Frontal cortex (tissue), 4 donors: ENCODE measurements around the gene ZFP91. TPM values are rescaled to one million over a fixed set of nuclear protein-coding genes. Genes with fewer than 3 reads are reported as not detected.
"Not testable (repeated sequence)": the region's sequence is repeated elsewhere in the genome, so short reads cannot be mapped to it uniquely, and the experiment has no call there.

Source experiments
- DNase-seq, 2 donors: peaks; one replicate each; pipeline ENCODE4 v3.0.0; 2012; ENCODE audit warnings: low spot score in 2 of 2
- FAIRE-seq: peaks from 2 replicates; lab custom pipeline; 2012; peaks lifted over from hg19 to GRCh38; lab: Jason Lieb, UNC
- total RNA-seq: library from RNA; depleted of rRNA; stranded (reverse); fragments of >200 nt; gene quantifications from one replicate; pipeline ENCODE4 v1.2.3, GENCODE V29; 2014
- donor health status: control.
- donor health status: control.
- donor health status: control.

The ZFP91 gene
- 47.3 TPM for total RNA-seq

- FAIRE-seq (no peak), DNase-seq (peak; percentile 76 to 83)
These were observed at the start of gene ZFP91 for GRCh38 chr11:58578635-58579191. Gene ZFP91 (plus strand): TSS chr11:58579063. CDS start chr11:58579282, 219 bp downstream.

DNA sequence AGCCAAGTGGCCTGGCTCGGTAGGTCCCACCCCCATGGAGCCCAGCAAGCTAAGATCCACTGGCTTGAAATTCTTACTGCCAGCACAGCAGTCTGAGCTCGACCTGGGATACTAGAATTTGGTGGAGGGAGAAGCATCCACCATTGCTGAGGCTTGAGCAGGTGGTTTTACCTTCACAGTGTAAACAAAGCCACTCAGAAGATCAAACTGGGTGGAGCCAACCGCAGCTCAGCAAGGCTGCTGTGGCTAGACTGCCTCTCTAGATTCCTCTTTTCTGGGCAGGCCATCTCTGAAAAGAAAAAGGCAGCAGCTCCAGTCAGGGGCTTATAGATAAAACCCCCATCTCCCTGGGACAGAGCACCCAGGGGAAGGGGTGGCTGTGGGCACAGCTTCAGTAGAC is 48.6 kb upstream of the ZFP91 start:
- DNase-seq (no peak), FAIRE-seq (no peak)

GRCh38 chr11:58531865-58532341 is 47.0 kb upstream of the ZFP91 start:
- no peak for FAIRE-seq
- DNase-seq: no peak

GRCh38 chr11:58546841-58547240 is 32.0 kb upstream of the ZFP91 start:
- DNase-seq (no peak), FAIRE-seq (no peak)

DNA sequence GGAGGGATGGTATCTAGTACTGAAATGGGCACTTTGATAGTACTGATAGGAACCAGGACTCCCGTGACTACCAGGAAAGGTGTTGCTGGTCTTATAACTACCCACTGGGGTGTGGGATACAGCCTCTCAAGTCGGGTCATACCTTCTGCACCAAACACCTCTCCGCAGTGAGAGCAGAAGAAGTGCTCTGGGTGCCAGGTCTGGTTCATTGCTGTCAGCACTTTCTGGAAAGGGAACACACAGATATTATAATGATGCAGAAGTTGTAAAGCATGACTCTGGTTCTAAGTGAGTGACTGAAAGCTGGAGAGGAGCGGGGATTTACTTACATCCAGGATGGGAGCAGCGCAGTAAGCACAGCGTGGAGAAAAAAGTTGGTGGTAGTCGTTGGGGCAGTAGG is 29.2 kb upstream of the ZFP91 start:
- no peak for DNase-seq
- no peak for FAIRE-seq

GRCh38 chr11:58560842-58561241 is 18.0 kb upstream of the ZFP91 start:
- FAIRE-seq (no peak), DNase-seq (no peak)

DNA sequence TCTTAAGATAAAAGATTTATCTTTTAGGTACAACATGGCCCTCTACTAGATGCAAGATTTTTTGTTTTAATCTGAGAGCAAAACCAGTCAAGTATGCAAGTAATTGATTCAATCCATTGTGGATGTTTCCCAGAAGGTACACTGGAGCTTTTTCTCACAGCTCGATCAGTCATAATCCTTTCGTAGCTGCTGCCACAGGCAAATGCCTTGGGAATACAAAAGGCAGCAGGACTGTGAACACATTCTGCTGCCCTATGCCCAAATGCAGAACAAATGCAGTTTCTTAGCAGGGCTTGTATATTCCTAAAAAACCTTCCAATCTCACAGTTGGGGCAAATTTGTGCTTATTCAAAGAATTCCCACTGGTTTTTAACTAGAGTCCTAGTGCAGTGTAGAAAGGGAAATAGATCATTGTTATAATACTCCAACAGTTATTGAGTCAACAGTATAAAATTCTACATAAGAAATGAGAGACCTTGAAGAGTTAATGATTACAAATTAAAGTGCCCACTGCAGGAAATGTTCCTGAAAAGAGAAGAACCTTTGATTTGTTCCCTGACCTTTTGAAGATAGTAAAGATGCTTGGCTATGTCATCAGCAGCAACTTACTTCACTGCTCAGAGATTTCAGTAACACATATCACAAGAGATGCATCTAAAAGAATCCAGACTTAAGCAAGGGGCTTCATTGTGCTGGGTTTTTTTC is 17.3 kb upstream of the ZFP91 start:
- DNase-seq (no peak), FAIRE-seq (no peak)

DNA sequence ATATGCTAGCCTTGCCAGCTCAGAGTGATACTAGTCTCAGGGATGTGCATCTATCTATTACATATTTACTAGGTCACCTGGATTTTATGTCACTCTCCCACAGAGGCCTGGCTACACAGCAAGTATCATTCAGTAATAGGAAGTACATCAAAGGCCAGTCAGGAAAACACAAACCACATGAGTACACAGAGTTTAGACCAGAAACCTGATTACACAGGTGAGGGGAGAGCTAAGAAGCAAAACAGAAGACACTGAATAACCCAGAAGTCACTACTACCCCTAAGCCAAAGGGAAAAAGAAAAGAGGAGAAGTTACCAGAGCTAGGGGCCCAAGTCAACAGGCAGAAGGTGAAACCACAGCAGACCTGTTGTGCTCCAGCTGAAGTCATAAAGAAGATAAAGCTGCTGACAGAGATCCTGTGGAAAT is 16.5 kb upstream of the ZFP91 start:
- DNase-seq (no peak), FAIRE-seq (no peak)

GRCh38 chr11:58564231-58564630 is 14.6 kb upstream of the ZFP91 start:
- no peak for FAIRE-seq
- DNase-seq: no peak

- DNase-seq: no peak
- FAIRE-seq: no peak
These were observed 10.9 kb upstream of the ZFP91 start for GRCh38 chr11:58567889-58568512.

DNA sequence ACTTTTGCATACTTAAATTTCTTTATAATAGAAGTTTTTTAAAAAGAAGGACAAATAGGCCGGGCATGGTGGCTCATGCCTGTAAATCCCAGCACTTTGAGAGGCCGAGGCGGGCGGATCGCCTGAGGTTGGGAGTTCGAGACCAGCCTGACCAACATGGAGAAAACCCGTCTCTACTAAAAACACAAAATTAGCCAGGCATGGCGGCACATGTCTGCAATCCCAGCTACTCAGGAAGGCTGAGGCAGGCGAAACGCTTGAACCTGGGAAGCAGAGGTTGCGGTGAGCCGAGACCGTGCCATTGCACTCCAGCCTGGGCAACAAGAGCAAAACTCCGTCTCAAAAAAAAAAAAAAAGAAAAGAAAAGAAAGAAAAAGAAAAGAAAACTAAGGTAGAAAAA is 6.0 kb upstream of the ZFP91 start:
- FAIRE-seq, DNase-seq: not testable (repeated sequence)

GRCh38 chr11:58573451-58574104 is 5.3 kb upstream of the ZFP91 start:
- DNase-seq (no peak), FAIRE-seq (no peak)

DNA sequence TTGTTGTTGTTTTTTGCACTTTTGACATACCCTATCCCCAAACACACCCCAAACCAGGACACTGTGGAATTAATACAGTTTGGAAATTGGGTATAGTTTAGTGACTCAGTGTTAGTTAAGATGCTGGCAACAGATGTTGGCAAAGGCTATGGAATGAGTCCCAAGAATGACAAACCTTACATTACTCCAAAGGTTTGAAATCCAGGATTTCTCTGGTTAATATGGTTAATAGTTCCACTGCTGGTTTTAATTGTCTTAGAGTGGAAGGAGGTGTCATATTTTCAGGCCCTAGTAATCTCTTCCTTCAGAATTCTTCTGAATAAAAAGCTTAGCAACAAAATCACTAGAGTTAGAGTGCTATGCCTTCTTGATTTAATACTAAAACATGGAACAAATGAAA is 4.0 kb upstream of the ZFP91 start:
- FAIRE-seq: no peak

DNA sequence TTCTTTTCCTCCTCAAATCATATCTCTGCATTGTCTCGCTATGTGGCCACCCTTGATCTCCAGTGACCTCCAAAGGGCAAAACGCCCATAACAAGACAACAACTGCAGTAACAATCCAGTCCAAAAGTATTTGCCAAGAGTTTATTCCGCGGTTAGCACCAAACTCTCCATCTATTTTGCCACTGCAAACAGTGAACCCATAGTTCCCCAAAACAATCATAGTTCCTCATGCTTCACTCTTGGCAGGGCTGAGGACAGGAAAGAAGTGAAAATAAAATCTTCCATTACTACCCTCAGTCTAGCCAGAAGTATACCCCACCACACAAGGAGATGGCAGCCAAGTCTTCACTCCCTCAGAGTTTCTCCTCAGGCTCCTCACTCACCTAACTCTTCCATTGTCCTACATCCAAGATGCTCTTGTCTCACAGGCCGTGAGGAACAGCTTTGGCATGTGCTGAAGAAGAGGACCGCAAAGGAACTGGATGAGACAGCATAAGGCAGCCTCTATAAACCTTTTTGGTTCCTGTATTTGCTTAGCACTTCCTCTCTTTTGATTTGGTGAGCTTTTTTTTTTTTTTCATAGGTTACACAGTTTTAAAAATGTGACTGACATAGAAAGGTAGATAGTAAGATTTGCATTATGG is 3.4 kb upstream of the ZFP91 start, which contains the start of gene LPXN:
TSS of gene LPXN (minus strand) at position 480 of the 644 bp plus-strand sequence. CDS start at position 396, 84 bp downstream.
- FAIRE-seq: no peak

More for the DNA sequence above, 4.0 kb upstream of the ZFP91 start:
- DNase-seq: no peak

DNA sequence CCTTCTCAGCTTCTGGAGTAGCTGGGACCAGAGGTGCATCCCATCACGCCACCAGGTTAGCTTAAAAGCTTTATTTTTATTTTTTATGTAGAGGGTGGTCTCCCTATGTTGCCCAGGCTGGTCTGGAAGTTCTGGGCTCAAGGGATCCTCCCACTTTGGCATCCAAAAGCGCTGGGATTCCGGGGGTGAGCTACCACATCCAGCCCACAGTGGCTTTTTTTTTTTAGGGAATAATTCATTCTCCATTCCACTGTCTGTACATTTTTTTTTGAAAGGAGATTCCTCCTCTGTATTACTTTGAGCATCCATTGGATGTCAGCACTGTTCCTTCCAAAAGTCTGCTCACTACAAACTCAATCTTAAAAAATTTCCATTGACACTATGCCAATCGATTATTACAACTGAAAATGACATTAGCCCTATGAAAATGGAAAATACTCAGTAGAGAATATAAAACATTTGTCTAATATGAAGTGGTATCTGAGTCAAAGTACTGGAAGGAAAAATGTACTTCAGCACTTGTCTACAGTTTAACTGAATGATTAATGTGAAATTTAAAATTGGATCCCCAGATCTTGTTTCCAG is 1.9 kb upstream of the ZFP91 start:
- no peak for DNase-seq
- no peak for FAIRE-seq

More for the DNA sequence above, 3.4 kb upstream of the ZFP91 start, which contains the start of gene LPXN:
- no peak for DNase-seq

DNA sequence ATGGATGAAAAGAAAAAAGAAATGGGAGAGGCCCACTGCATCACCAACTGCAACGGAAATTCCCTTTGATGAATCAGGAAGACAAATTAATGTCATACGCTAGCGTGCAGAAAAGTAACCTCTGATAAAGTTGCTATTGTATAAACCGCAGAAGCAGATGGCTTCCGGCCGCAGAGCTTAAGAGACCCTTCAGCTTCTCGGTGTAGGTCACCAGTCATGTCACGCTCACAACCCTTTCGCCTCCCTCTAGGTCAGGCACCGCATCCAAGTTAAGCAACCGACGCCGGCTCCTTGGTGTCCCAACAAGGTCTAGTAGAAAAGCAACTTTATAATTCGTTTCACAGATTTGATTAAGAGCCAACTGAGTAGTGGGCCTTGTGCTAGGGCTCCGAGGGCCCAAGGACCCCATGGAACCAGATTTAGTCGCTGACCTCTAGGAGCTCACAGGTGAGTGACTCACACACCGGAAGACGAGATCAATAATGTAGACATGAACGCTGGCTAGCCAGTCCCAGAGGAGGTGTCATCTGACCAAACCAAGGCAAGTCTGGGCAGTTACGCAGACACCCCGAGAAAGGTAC is 1.2 kb upstream of the ZFP91 start:
- DNase-seq (no peak), FAIRE-seq (no peak)

GRCh38 chr11:58578136-58578634 is 678 bp upstream of the ZFP91 start:
- peak; percentile 56 to 58 for DNase-seq
- FAIRE-seq: no peak

DNA sequence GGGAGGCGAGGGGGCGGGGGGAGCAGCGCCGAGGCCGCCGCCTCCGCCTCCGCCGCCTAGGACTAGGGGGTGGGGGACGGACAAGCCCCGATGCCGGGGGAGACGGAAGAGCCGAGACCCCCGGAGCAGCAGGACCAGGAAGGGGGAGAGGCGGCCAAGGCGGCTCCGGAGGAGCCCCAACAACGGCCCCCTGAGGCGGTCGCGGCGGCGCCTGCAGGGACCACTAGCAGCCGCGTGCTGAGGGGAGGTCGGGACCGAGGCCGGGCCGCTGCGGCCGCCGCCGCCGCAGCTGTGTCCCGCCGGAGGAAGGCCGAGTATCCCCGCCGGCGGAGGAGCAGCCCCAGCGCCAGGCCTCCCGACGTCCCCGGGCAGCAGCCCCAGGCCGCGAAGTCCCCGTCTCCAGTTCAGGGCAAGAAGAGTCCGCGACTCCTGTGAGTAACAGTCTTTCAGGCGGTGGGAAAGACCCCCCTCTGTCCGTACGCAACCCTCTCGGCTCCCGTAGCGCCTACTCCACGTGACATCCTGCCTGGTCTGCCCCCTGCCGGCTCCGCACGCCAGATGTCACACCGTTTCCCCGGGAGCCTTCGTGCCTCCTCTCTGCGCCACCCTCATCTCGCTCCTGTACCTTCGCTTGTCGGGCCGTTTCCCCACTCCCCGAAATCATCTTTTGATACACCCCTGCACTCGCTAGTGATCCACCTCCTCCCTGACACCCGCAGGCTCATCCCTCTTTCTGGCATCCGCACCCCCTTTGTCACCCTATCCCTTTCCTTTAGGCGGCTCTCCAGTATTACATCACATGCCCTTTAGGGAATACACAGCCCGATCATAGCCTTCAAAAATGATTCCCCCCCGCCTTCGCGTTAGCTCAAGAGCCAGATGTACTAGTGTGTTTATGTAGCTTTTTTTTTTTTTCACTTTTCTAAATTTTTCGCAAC is 598 bp downstream of the ZFP91 start:
- no peak for FAIRE-seq
- DNase-seq: peak; percentile 49 to 63
